Neural cell (in vitro differentiated cells): ENCODE measurements around the gene LAMA5. TPM values are rescaled to one million over a fixed set of nuclear protein-coding genes. Genes with fewer than 3 reads are reported as not detected.

Experiments used
- H2AFZ ChIP-seq: fragments of 200-600, 300-800 bp; sonication (generic), shearing (Covaris generic); 2 replicates; pipeline ENCODE4 v1.6.0; 2014; ENCODE audit warnings: low read depth, mild to moderate bottlenecking, antibody characterized with exemption, low read length, moderate library complexity
- H3F3A ChIP-seq: fragments of 200-600 bp; shearing (Covaris generic); 2 replicates; pipeline ENCODE4 v1.6.1; 2016; ENCODE audit warnings: mild to moderate bottlenecking, moderate library complexity, mixed read lengths, antibody characterized with exemption, low read length; ENCODE audit not compliant: insufficient read depth, poor library complexity, severe bottlenecking
- H3K27ac ChIP-seq: fragments of 200-600, 300-800 bp; sonication (generic), shearing (Covaris generic); 2 replicates; pipeline ENCODE4 v1.5.1; 2014; ENCODE audit warnings: mild to moderate bottlenecking, low read length, moderate library complexity
- H3K27me3 ChIP-seq: fragments of 300-800, 200-600 bp; sonication (generic), shearing (Covaris generic); 2 replicates; pipeline ENCODE4 v1.6.0; 2014; ENCODE audit warnings: mild to moderate bottlenecking, low read depth, low read length, moderate library complexity; ENCODE audit not compliant: insufficient read depth
- H3K36me3 ChIP-seq: fragments of 300-800, 200-600 bp; sonication (generic), shearing (Covaris generic); 2 replicates; pipeline ENCODE4 v1.5.1; 2014; ENCODE audit warnings: mild to moderate bottlenecking, antibody characterized with exemption, low read length, moderate library complexity; ENCODE audit not compliant: insufficient read depth
- H3K4me2 ChIP-seq: fragments of 300-800, 200-600 bp; sonication (generic), shearing (Covaris generic); 2 replicates; pipeline ENCODE4 v1.6.0; 2014; ENCODE audit warnings: mild to moderate bottlenecking, low read length
- H3K4me3 ChIP-seq: fragments of 300-800, 200-600 bp; sonication (generic), shearing (Covaris generic); 2 replicates; pipeline ENCODE4 v1.5.1; 2014; ENCODE audit warnings: mild to moderate bottlenecking, low read length, moderate library complexity
- H3K79me2 ChIP-seq: fragments of 200-600 bp; shearing (Covaris generic); replicated peaks from 2 replicates; pipeline ENCODE4 v1.6.0; 2014; ENCODE audit warnings: mild to moderate bottlenecking, low read length, moderate library complexity; ENCODE audit not compliant: insufficient read depth
- H3K9ac ChIP-seq: fragments of 300-800, 200-600 bp; sonication (generic), shearing (Covaris generic); 2 replicates; pipeline ENCODE4 v1.6.1; 2016; ENCODE audit warnings: mild to moderate bottlenecking, low read length, mixed read lengths
- H3K9me2 ChIP-seq: fragments of 200-600 bp; shearing (Covaris generic); 2 replicates; pipeline ENCODE4 v1.6.1; 2016; ENCODE audit warnings: mild to moderate bottlenecking, low read length, mixed read lengths; ENCODE audit not compliant: insufficient read depth
- H3K9me3 ChIP-seq: fragments of 200-600, 300-800 bp; sonication (generic), shearing (Covaris generic); 2 replicates; pipeline ENCODE4 v1.6.1; 2016; ENCODE audit warnings: mild to moderate bottlenecking, mixed run types, low read length, moderate library complexity, mixed read lengths
- H4K20me1 ChIP-seq: fragments of 200-600 bp; shearing (Covaris generic); 2 replicates; pipeline ENCODE4 v1.6.1; 2016; ENCODE audit warnings: mild to moderate bottlenecking, mixed run types; ENCODE audit not compliant: insufficient read depth
- CTCF ChIP-seq: fragments of 450-650 bp; IDR thresholded peaks from 2 replicates; pipeline ENCODE4 v1.5.1; 2014; ENCODE audit warnings: antibody characterized with exemption, mild to moderate bottlenecking, moderate library complexity; ENCODE audit not compliant: poor library complexity, severe bottlenecking
- EP300 ChIP-seq: fragments of 450-650 bp; conservative IDR thresholded peaks from 2 replicates; pipeline ENCODE4 v1.6.1; 2014; ENCODE audit warnings: antibody characterized with exemption, mild to moderate bottlenecking, moderate library complexity; ENCODE audit not compliant: poor library complexity, severe bottlenecking
- EZH2 ChIP-seq: fragments of 200-600, 300-800 bp; shearing (Covaris generic), sonication (generic); IDR thresholded peaks from 2 replicates; pipeline ENCODE4 v1.6.1; 2014; ENCODE audit warnings: antibody characterized with exemption, low read length, borderline replicate concordance, mild to moderate bottlenecking; ENCODE audit not compliant: insufficient read depth, poor library complexity, severe bottlenecking
- MXI1 ChIP-seq: fragments of 450-650 bp; conservative IDR thresholded peaks from 2 replicates; pipeline ENCODE4 v1.6.1; 2014; ENCODE audit warnings: antibody characterized with exemption, mild to moderate bottlenecking; ENCODE audit not compliant: poor library complexity, severe bottlenecking
- POLR2AphosphoS5 ChIP-seq: IDR thresholded peaks from 2 replicates; pipeline ENCODE4 v1.6.1; 2012
- RAD21 ChIP-seq: fragments of 450-650 bp; conservative IDR thresholded peaks from 2 replicates; pipeline ENCODE4 v1.6.1; 2014; ENCODE audit warnings: antibody characterized with exemption, mild to moderate bottlenecking, moderate library complexity
- REST ChIP-seq: IDR thresholded peaks from 2 replicates; pipeline ENCODE4 v1.6.1; 2012; ENCODE audit warnings: borderline replicate concordance
- SMC3 ChIP-seq: fragments of 450-650 bp; conservative IDR thresholded peaks from 2 replicates; pipeline ENCODE4 v1.6.1; 2014; ENCODE audit warnings: antibody characterized with exemption, mild to moderate bottlenecking, moderate library complexity; ENCODE audit not compliant: poor library complexity
- TAF1 ChIP-seq: IDR thresholded peaks from 2 replicates; pipeline ENCODE4 v1.6.1; 2012; ENCODE audit warnings: low read depth
- polyA plus RNA-seq: library from polyadenylated mRNA; depleted of rRNA; stranded (reverse); fragments of >200 nt; gene quantifications from 2 replicates; pipeline ENCODE4 v1.2.3, GENCODE V29; 2014

Gene LAMA5
- polyA plus RNA-seq, 1 donor from 2014 or later = 27.2 TPM

DNA sequence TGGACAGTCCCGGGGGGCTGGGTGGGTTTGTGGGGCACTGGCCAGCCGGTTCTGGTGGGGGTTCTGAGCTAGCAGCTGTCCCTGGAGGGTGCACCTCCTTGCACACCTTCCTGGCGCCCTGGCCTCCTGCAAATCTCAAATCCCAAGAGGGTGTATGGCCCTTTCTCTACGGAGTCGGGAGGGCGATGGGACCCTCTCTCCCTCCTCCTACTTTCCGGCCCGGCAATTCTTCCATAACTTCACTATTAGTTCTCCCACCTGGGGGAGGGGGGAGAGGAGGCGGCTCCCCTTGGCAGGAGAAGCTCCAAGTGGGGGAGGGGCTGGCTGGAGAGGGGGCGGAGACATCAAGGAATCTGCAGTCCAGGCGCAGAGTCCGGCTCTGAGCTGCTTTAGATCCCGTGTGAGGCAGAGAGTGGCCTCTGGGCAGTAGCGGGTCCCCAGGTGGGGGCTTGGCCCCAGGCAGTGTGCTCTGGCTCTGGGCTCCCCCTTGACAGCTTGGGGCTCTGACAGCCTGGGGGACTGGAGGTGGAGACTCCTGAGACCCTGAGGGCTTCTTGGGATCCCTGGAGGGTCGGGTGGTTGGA, 1.4 kb upstream of the LAMA5 start:
- Histone ChIP-seq H3K27me3 (no peaks in the 10 kb centered on the region), H3K9ac (no peak overlapping the region), H3K4me3 (no peak overlapping the region), H3K9me2 (no peaks in the 10 kb centered on the region), H2AFZ (no peak overlapping the region), H3K9me3 (no peaks in the 10 kb centered on the region), H3F3A (no peaks in the 10 kb centered on the region), H4K20me1 (no peaks in the 10 kb centered on the region), H3K27ac (no peak overlapping the region), H3K36me3 (no peaks in the 10 kb centered on the region), H3K79me2 (no peaks in the 10 kb centered on the region), H3K4me2 (no peak overlapping the region)
- TF ChIP-seq MXI1 = no peak
- TF ChIP-seq POLR2AphosphoS5 = no peak
- no peak for TF ChIP-seq SMC3
- no peak for TF ChIP-seq RAD21

- Histone ChIP-seq H3K9ac (peak overlapping the region; percentile 67), H3F3A (no peaks in the 10 kb centered on the region), H3K4me2 (no peak overlapping the region), H2AFZ (no peak overlapping the region), H3K27me3 (no peaks in the 10 kb centered on the region), H3K27ac (no peak overlapping the region), H3K9me3 (no peaks in the 10 kb centered on the region), H3K36me3 (no peaks in the 10 kb centered on the region), H3K79me2 (no peaks in the 10 kb centered on the region), H3K9me2 (no peaks in the 10 kb centered on the region), H4K20me1 (no peaks in the 10 kb centered on the region), H3K4me3 (peak overlapping the region; percentile 62)
- no peak for TF ChIP-seq MXI1
- TF ChIP-seq EP300 = no peak
- no peak for TF ChIP-seq RAD21
- TF ChIP-seq SMC3 = no peak
- TF ChIP-seq POLR2AphosphoS5 = no peak
- no peak for TF ChIP-seq REST
- no peak for TF ChIP-seq TAF1
- no peak for TF ChIP-seq EZH2
- TF ChIP-seq CTCF = no peak
Observed at GRCh38 chr20:62367633-62368391, 700 bp upstream of the LAMA5 start.
